Loucy (cell line): ENCODE measurements around the gene PPFIA1.

Experiments used
- H2AFZ ChIP-seq: fragments of 200-600 bp; sonication (generic); 2 replicates; pipeline ENCODE4 v1.6.0; 2016; ENCODE audit warnings: antibody characterized with exemption, mild to moderate bottlenecking, low read length, moderate library complexity
- H3F3A ChIP-seq: fragments of 200-600 bp; 2 replicates; pipeline ENCODE4 v1.6.0; 2016; ENCODE audit warnings: antibody characterized with exemption, low read depth, mild to moderate bottlenecking
- H3K27me3 ChIP-seq: fragments of 200-600 bp; sonication (generic); 2 replicates; pipeline ENCODE4 v1.6.1; 2014; ENCODE audit warnings: low read length, mild to moderate bottlenecking; ENCODE audit not compliant: insufficient read depth, poor library complexity, severe bottlenecking
- H3K36me3 ChIP-seq: fragments of 200-600 bp; sonication (generic); 2 replicates; pipeline ENCODE4 v1.6.1; 2016; ENCODE audit warnings: low read length; ENCODE audit not compliant: insufficient read depth
- H3K4me1 ChIP-seq: fragments of 200-600 bp; sonication (generic); 2 replicates; pipeline ENCODE4 v1.5.1; 2014; ENCODE audit warnings: low read length, mild to moderate bottlenecking; ENCODE audit not compliant: insufficient read depth, poor library complexity, severe bottlenecking
- H3K4me2 ChIP-seq: fragments of 200-600 bp; sonication (generic); 2 replicates; pipeline ENCODE4 v1.6.0; 2014; ENCODE audit warnings: antibody characterized with exemption, low read length, low read depth, mild to moderate bottlenecking; ENCODE audit not compliant: poor library complexity, severe bottlenecking
- H3K4me3 ChIP-seq: fragments of 200-600 bp; sonication (generic); 2 replicates; pipeline ENCODE4 v1.5.1; 2014; ENCODE audit warnings: low read length, mild to moderate bottlenecking, mixed read lengths; ENCODE audit not compliant: poor library complexity, severe bottlenecking
- H3K79me2 ChIP-seq: fragments of 200-600 bp; sonication (generic); 2 replicates; pipeline ENCODE4 v1.6.1; 2014; ENCODE audit warnings: low read length; ENCODE audit not compliant: insufficient read depth
- H3K9ac ChIP-seq: fragments of 200-600 bp; sonication (generic); 2 replicates; pipeline ENCODE4 v1.6.0; 2014; ENCODE audit warnings: mild to moderate bottlenecking, low read depth, low read length, moderate library complexity; ENCODE audit not compliant: poor library complexity, severe bottlenecking
- H3K9me2 ChIP-seq: fragments of 200-600 bp; sonication (generic); replicated peaks from 2 replicates; pipeline ENCODE4 v1.6.1; 2016; ENCODE audit warnings: low read depth, low read length, mixed read lengths
- H3K9me3 ChIP-seq: fragments of 200-600 bp; sonication (generic); 2 replicates; pipeline ENCODE4 v1.6.1; 2014; ENCODE audit warnings: mild to moderate bottlenecking, antibody characterized with exemption, low read length, low read depth; ENCODE audit not compliant: insufficient read depth
- H4K20me1 ChIP-seq: fragments of 200-600 bp; sonication (generic); 2 replicates; pipeline ENCODE4 v1.6.0; 2014; ENCODE audit warnings: antibody characterized with exemption, low read length, mild to moderate bottlenecking; ENCODE audit not compliant: insufficient read depth, poor library complexity, severe bottlenecking
- EZH2phosphoT487 ChIP-seq: fragments of 200-600 bp; IDR thresholded peaks from 2 replicates; pipeline ENCODE4 v1.6.1; 2018; ENCODE audit warnings: antibody characterized with exemption, mild to moderate bottlenecking, moderate library complexity, borderline replicate concordance
- TF ChIP-seq, protein P1 (sequence below): fragments of 200-600 bp; sonication (generic); conservative IDR thresholded peaks from 2 replicates; pipeline ENCODE4 v1.5.1; 2014; ENCODE audit warnings: mild to moderate bottlenecking, antibody characterized with exemption, low read length

PPFIA1 gene

DNA sequence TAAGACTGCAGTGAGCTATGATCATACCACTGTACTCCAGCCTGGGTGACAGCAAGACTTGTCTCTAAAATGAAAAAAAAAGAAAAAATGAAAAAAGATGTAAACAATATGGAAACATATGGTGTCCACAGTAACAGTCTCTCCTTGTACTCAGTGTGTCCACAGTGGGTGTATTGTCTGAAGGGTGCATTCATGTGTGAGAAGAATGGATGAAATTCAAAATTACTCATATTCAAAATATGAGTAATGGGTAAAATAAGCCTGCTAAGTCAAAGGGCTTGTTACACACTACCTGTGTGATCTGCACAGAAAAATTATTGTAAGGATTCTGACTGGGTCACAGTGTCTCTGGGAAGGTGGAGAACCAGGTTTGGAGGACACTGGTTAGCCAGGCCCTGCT is 26.9 kb downstream of the PPFIA1 start:
- H3K9ac ChIP-seq = no peak overlapping the region
- H3K4me1 ChIP-seq = peaks cover 3% of the 10 kb centered on the region
- H3F3A ChIP-seq = no peaks in the 10 kb centered on the region
- H3K9me3 ChIP-seq = no peaks in the 10 kb centered on the region
- H2AFZ ChIP-seq = no peak overlapping the region
- no peak overlapping the region for H3K4me2 ChIP-seq
- H4K20me1 ChIP-seq = peaks cover 15% of the 10 kb centered on the region
- no peak overlapping the region for H3K4me3 ChIP-seq
- H3K79me2 ChIP-seq = peaks cover 39% of the 10 kb centered on the region
- no peaks in the 10 kb centered on the region for H3K27me3 ChIP-seq
- no peaks in the 10 kb centered on the region for H3K9me2 ChIP-seq
- TF ChIP-seq EZH2phosphoT487 = no peak
- TF ChIP-seq, protein P1, sequence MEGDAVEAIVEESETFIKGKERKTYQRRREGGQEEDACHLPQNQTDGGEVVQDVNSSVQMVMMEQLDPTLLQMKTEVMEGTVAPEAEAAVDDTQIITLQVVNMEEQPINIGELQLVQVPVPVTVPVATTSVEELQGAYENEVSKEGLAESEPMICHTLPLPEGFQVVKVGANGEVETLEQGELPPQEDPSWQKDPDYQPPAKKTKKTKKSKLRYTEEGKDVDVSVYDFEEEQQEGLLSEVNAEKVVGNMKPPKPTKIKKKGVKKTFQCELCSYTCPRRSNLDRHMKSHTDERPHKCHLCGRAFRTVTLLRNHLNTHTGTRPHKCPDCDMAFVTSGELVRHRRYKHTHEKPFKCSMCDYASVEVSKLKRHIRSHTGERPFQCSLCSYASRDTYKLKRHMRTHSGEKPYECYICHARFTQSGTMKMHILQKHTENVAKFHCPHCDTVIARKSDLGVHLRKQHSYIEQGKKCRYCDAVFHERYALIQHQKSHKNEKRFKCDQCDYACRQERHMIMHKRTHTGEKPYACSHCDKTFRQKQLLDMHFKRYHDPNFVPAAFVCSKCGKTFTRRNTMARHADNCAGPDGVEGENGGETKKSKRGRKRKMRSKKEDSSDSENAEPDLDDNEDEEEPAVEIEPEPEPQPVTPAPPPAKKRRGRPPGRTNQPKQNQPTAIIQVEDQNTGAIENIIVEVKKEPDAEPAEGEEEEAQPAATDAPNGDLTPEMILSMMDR = no peak
- H3K36me3 ChIP-seq = peaks cover 29% of the 10 kb centered on the region; the same call in 1 of the 2 replicates

DNA sequence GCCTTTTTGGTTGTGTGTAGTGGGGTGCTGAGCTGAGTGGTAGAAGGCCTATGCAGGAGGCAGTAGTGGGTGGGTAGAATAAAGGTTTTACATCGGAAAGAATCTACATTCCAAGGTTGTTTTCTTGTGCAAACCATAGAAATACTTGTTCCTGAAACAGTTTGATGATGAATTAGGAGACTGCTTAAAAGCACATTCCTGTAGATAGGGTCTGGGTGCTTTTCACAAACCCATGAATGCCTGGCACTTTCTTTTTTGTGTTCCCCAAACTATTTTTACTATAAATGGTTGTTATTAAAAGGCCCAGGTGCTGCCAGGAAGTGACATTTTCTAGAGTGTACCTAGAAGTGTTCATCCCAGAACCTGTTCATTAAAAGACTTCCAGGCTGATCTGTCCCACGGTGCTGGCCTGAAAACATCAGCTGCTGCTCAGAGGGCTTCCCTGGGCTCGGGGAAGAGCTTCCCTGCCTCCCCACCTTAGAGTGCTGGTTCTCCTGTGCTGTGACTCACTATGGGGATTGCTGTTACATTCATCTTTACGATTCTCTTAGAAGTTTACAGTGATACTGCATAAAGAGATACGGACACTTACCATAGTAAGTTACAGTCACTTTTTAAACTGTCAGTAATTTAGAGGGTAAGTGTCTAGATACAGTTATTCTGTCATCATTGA is 27.9 kb downstream of the PPFIA1 start:
- Histone ChIP-seq H3K4me2 (no peak overlapping the region), H3K9me3 (no peaks in the 10 kb centered on the region), H3K79me2 (peaks cover 32% of the 10 kb centered on the region), H2AFZ (no peak overlapping the region), H3F3A (no peaks in the 10 kb centered on the region), H3K36me3 (peaks cover 27% of the 10 kb centered on the region; the same call in 1 of the 2 replicates), H3K9me2 (no peaks in the 10 kb centered on the region), H3K27me3 (no peaks in the 10 kb centered on the region), H3K9ac (no peak overlapping the region), H3K4me1 (peaks cover 3% of the 10 kb centered on the region), H3K4me3 (no peak overlapping the region), H4K20me1 (peaks cover 8% of the 10 kb centered on the region)
- TF ChIP-seq EZH2phosphoT487 = no peak
- TF ChIP-seq, protein P1 = no peak

DNA sequence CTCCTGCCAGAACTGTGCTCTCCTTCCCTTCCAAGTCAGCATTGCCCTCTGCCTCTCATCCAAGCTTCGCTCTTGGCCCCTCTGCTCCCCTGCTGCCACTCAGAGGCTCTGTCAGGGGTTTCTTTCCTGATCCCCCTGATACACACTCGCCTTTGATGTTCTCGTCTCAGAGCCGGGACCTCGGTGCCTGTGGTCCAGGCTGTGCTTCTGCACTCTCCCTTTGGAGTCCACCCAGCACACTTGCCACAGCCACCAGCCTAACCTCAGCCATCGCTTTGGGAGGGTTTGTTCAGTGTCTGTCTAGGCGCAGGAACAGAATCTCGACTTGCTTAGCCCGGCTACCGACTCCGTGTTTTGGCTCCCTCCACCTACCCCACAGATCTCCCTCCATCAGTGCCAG is 29.1 kb downstream of the PPFIA1 start:
- Histone ChIP-seq H3F3A (no peaks in the 10 kb centered on the region), H4K20me1 (peaks cover 5% of the 10 kb centered on the region), H3K4me2 (no peak overlapping the region), H3K4me1 (peaks cover 3% of the 10 kb centered on the region), H3K79me2 (peaks cover 24% of the 10 kb centered on the region; the same call in 1 of the 2 replicates), H3K27me3 (no peaks in the 10 kb centered on the region), H3K4me3 (no peak overlapping the region), H3K9ac (no peak overlapping the region), H3K9me3 (no peaks in the 10 kb centered on the region), H3K36me3 (peaks cover 23% of the 10 kb centered on the region; the same call in 1 of the 2 replicates), H3K9me2 (no peaks in the 10 kb centered on the region), H2AFZ (no peak overlapping the region)
- TF ChIP-seq EZH2phosphoT487 = no peak
- TF ChIP-seq, protein P1 = no peak
